NCI-H1105 (cell line): ENCODE results near the gene TMC1.

Experiments
- DNase-seq: peaks from one replicate; lab custom pipeline; 2025; lab: John Stamatoyannopoulos, UW

Gene TMC1

DNA sequence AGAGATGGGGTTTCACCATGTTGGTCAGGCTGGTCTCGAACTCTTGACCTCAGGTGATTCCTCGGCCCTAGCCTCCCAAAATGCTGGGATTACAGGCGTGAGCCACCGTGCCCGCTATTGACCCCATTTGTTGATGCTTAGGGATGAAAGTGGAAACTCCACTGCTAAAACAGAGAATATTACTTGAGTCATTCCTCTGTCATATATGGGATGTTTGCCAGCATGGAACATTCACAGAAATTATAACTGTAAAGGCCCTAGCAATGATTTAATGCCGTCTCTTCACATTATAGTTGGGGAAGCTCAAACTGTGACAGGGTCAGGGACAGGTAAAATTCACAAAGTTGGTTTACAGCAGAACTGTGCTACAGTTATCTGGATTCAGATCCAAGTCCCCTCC lies 94.5 kb downstream of the TMC1 start:
- DNase-seq: no peak

GRCh38 chr9:72618811-72619210 lies 97.4 kb downstream of the TMC1 start:
- no peak for DNase-seq

- no peak for DNase-seq
Observed at GRCh38 chr9:72622186-72622585, 100.8 kb downstream of the TMC1 start.

DNA sequence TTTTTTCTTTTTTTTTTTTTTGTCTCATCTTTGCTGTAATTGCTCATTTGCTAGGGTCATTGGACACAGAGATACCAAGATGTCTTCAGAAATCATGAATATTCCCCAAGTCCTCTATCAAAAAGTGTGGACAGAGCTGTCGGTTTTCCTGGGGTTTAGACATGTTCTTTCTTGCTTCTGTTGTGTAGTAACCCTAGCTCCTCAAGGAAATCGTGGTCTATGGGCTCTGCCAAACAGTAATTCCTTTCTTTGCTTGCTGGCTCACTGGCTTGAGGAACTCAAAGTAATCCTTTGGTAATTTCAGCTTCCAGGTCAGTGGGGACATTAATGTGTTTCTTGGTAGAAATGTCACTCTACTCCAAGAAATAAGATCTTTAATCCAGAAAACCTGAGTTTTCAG lies 101.7 kb downstream of the TMC1 start:
- no peak for DNase-seq

- DNase-seq: no peak
Observed at GRCh38 chr9:72627147-72627546, 105.7 kb downstream of the TMC1 start.

GRCh38 chr9:72627956-72628540 lies 106.6 kb downstream of the TMC1 start:
- no peak for DNase-seq

- DNase-seq: no peak
Observed at GRCh38 chr9:72633966-72634365, 112.6 kb downstream of the TMC1 start.

DNA sequence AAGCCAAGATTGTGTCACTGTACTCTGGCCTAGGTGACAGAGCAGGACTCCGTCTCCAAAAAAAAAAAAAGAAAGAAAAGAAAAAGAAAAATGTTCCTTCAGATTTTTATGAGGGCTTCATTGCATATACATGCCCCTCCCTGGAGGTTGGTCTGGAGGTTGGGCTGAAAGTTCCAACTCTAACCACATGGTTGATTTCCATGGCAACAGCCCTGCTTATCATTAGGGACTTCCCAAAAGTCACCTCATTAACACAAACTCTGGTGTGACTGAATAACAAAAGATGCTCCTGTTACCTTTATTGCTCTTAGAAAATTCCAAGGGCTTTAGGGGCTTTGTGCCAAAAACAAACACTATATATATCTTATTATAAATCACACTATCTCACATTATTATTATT lies 113.8 kb downstream of the TMC1 start:
- DNase-seq: no peak

- no peak for DNase-seq
Observed at GRCh38 chr9:72636621-72637020, 115.2 kb downstream of the TMC1 start.

DNA sequence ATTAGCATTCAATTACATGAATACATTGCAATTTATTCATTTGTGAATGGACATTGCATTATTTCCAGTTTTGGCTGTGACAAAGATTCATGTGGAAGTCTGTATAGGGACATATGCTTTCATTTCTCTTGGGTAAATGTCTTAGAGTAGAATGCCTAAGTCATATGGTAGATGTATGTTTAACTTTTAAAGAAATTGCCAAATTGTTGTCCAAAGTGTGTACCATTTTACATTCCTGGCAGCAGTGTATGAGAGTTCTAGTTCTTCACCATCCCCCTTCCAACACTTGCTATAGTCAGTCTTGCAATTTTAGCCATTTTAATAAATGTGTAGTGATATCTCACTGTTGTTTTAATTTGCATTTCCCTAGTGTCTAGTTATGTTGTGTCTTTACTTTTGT lies 122.2 kb downstream of the TMC1 start:
- no peak for DNase-seq

GRCh38 chr9:72646061-72646460 lies 124.7 kb downstream of the TMC1 start:
- DNase-seq: no peak

GRCh38 chr9:72648324-72649126 lies 127.1 kb downstream of the TMC1 start:
- DNase-seq: no peak

GRCh38 chr9:72649127-72649442 lies 127.7 kb downstream of the TMC1 start:
- no peak for DNase-seq

DNA sequence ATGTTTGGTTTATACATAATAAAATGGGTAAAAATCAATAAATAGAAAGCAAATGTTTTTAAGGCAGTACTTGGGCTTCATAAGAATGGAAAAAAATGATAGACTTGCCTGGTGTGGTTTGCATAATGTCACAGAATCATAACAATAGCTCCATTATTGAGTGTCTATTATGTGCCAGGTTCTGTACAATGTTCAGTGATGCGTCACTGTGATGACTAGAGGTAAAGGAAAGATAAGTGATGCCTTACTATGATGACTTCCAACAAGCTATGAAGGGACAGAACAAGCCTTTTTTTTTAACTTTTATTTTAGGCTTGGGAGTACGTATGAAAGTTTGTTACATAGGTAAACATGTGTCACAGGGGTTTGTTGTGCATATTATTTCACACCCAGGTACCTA lies 128.8 kb downstream of the TMC1 start:
- no peak for DNase-seq

GRCh38 chr9:72656021-72656420 lies 134.6 kb downstream of the TMC1 start:
- no peak for DNase-seq

GRCh38 chr9:72657023-72657422 lies 135.6 kb downstream of the TMC1 start:
- no peak for DNase-seq

- DNase-seq: no peak
Observed at GRCh38 chr9:72658703-72659102, 137.3 kb downstream of the TMC1 start.

DNA sequence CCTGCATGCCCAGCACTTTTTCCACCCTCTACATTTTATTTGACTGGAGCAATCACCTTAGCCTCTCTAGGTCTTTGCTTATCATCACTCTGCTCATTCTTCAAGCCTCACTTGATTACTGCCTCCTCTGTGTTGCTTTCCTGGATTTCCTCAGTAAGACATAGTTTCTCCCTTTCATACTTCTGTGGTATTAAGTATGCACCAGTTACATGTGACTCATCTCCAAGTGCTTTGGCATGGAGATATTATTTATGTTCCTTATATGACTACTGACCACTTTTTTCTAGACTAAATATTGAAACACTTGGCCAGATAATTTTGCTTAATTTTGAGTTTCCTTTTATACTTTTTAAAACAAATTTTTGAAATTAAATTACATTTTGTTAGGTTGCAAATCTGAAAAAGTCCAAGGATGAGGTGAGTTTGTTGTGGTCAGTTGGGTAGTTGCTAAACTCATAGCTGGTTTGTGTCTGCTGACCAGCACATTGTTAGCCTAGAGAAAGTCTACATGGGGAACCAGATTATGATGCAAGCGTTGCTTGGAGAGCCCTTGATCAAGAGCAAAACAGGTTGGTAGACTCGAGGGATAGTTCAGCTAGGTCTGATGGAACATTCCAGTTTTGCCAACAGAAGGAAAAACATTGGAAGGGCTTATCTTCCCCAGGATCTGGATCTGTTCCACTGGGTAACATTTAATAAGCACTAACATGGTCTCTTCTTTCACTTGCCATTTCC lies 140.2 kb downstream of the TMC1 start:
- DNase-seq: no peak

- no peak for DNase-seq
Observed at GRCh38 chr9:72665421-72665820, 144.0 kb downstream of the TMC1 start.

DNA sequence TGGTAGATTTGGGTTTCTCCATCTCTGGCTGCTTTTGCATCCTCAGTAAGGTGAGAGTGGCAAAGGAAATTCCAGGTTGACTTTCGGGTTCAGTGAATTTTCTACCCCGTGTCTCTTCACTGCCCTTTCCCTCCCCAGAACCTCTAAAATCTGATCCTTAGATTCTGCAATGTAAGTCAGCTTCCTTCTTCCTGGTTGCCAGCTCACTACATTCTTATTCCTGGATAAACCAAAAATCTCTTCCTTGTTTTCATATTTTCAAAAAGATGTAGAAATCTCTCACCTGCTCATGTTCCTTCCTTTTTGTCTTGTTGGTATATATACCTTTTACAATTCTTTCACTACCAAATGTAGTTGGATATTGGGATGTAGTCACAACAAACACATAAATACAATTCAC lies 145.8 kb downstream of the TMC1 start:
- DNase-seq: no peak

DNA sequence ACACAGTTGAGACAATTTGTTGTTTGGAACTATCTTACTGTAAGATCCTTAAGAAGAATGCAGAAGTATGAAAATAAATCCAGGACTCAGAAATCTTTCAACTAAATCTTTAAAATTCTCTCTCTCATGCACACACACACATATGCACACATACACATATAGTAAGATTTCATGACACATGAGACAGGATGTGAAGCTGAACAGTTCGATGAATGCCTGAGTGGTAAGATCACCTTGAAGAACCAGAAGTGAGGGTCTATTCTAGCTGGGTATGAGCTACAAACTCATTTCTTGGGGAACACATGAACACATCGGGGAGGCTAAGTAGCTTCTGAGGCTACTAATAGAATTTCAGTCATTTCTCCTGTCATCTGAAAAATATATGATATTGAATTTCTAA lies 153.6 kb downstream of the TMC1 start:
- DNase-seq: no peak

- peak; percentile 46 for DNase-seq
Observed at GRCh38 chr9:72675586-72675985, 154.2 kb downstream of the TMC1 start.

DNA sequence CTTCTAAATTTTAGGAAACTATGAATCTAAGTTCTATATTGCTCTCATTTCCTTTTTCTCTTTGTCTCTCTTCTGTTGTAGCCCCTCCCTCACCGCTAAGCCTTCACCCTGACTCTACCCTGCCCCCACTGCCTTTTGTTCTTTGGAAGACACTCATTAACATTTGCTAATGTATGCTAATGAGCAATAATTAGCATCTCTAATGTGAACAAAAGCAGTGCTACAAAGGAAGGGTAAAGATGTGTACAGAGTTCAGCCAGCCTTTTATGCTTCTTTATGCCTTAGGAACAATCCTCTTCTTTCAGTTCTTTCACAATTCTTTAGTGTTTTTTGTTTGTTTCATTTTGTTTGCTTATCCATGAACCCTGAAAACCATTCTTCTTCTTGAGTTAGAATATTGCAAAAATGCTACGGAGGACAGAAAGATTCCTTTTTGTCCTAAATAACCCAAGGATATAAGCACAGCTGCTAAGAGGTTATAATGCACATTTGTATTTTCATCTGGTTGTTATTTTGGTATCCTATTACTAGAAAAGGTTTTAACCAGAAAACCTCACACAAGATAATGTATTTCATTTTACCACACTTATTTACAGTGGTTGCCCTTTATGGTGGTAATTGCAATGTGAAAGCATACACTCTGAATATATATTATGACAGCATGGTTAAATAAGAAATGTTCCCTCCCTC lies 159.3 kb downstream of the TMC1 start:
- DNase-seq: peak; percentile 12
